ENCODE data around the gene IFNL1.

DNA sequence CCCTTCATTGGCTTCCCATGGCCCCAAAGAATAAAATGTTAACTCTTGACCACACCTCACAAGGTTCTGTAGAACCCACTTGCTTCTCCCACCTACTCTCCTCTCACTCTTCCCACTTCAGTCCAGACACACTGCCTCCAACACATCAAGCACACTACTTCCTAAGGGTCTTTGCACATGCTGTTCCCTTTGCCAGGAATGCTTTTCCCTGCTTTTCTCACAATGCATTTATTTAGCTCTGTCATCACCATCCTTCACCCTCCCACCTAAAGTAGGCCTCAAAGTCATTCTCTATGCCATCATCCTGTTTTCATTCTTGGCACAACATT is 7.9 kb downstream of the IFNL1 start:
- TF ChIP-seq, protein P1, sequence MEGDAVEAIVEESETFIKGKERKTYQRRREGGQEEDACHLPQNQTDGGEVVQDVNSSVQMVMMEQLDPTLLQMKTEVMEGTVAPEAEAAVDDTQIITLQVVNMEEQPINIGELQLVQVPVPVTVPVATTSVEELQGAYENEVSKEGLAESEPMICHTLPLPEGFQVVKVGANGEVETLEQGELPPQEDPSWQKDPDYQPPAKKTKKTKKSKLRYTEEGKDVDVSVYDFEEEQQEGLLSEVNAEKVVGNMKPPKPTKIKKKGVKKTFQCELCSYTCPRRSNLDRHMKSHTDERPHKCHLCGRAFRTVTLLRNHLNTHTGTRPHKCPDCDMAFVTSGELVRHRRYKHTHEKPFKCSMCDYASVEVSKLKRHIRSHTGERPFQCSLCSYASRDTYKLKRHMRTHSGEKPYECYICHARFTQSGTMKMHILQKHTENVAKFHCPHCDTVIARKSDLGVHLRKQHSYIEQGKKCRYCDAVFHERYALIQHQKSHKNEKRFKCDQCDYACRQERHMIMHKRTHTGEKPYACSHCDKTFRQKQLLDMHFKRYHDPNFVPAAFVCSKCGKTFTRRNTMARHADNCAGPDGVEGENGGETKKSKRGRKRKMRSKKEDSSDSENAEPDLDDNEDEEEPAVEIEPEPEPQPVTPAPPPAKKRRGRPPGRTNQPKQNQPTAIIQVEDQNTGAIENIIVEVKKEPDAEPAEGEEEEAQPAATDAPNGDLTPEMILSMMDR (IDR thresholded peaks at IDR 0.05) = no peak
- TF ChIP-seq POLR2A (IDR thresholded peaks at IDR 0.05) = no peak

Measured in right lobe of liver (tissue), 4 donors.